GM19455 (cell line): ENCODE data around the gene RBMX.
"Not testable (repeated sequence)": the region's sequence is repeated elsewhere in the genome, so short reads cannot be mapped to it uniquely, and the experiment has no call there.

Experiments used
- ATAC-seq: cut with Tn5 transposase; IDR thresholded peaks from one replicate; pipeline ENCODE4 v1.9.1; 2021; ENCODE audit not compliant: unreplicated experiment

Gene RBMX

DNA sequence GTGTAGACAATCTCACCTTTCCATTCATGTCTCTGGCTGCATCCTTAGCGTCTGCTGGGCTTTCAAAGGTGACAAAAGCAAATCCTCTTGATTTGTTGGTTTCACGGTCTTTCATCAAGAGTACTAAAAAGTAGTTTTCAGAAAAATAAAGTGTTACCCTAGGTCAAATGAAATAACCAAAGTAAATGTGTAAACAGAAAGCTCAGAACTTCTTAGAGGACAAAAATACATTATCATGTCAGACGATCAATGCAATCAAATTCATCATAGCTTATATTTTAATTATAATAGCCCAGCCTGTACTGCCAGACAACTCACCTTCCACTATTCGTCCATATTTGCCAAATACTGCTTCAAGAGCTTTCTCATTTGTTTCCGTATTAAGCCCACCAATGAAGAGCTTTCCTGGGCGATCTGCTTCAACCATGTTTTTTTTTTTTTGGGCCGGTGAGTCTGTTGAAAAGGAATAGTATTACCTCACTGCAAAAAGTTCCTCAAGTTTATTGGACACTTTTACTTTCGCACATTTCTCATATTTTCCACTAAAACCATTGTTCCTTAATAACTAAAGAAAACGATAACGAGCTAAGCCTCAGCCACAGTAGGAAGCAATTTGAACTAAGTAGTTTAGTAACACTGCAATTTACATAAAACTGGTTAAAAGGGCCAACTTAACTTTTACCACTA lies 1.4 kb downstream of the RBMX start:
- no peak for ATAC-seq

DNA sequence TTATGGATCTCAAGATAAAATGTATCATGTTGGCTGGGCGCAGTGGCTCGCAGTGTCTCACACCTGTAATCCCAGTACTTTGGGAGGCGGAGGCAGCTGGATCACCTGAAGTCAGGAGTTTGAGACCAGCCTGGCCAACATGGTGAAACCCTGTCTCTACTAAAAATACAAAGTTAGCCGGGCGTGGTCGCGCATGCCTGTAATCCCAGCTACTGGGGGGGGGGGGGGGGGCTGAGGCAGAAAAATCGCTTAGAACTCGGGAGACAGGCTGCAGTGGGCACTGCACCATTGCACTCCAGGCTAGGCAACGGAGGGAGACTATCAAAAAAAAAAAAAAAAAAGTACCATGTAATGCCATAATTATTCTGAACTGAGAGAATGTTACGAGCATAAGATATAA lies 2.1 kb downstream of the RBMX start:
- no peak for ATAC-seq

DNA sequence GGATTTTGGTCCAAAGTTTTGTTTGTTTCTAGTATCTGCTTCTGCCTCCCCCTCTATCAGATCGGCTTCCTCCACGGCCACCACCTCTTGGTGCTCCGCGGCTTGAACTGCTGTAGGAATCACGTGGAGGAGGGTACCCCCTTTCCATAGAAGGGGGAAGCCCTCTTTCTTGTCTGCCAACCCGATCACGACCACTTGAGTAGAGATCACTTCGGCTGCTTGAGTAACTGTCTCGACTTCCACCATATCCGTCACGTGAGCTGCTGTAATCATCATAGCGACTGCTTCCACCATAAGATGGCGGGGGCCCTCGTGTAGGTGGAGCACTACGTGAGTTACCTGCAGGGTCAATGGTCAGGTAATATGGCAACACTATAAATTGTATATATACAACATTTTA lies 6.4 kb downstream of the RBMX start:
- not testable (repeated sequence) for ATAC-seq

DNA sequence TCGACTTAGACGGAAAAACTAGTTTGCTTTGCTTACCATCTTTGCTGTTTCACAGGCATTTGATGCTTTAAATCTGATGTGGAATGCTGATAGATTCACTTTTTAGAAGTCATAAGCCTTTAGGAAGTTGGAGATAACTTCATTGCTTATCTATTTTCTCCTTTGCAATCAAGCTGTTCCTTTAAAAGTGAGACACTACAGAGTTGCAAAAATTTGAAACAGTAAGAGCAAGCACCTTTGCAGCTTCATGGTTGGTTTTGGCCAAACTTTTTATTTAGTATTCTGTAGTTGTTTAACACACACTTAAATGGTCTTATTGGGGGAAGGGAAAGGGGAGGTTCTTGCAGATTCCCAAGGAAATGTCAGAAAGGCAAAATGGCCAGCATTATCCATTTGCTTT lies 7.3 kb downstream of the RBMX start:
- not testable (repeated sequence) for ATAC-seq

DNA sequence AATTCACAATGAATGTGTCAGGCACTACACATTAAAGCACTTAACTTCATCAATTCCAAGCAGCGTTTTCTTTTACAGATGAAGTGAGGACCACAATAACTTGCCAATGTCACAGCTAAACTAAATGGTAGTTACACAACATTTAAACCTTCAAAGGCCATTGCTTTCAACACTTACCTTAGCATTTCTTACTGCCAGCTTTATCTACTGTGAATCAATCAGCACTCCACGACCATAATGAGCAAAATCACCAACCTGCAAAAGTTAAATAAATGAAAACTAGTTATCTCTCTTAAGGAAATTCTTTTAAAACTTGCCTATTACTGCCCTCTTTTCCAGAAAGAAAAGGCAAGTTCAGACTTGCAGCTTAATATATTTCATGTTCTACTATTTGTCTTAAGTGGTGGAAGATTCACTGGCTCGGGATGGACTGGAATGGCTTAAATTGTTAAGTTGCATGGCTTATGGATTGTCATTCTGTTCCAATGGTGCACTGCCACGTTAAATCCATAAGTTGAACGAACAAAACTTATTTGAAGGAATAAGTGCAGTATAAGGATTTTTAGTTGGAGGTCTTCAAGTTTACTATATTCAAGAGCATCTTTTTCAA lies 8.3 kb downstream of the RBMX start:
- no peak for ATAC-seq

DNA sequence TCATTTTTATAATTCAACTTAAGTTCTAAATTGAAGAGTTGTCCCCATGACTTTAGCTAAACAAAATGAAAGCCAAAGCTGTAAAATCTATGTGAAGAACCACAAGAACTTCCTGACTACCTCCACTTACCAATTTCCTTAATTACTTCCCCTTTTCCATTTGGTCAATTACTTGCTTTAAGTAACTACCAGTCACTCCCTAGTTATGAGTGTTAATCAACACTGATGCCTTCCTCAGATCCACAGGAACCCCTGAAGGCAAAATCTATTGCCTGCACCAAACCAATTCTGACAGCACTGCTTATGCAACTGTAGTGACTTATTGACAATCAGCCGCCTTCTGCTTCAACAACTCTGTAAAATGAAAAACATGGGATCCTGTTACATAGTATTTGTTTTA lies 10.5 kb downstream of the RBMX start:
- no peak for ATAC-seq

DNA sequence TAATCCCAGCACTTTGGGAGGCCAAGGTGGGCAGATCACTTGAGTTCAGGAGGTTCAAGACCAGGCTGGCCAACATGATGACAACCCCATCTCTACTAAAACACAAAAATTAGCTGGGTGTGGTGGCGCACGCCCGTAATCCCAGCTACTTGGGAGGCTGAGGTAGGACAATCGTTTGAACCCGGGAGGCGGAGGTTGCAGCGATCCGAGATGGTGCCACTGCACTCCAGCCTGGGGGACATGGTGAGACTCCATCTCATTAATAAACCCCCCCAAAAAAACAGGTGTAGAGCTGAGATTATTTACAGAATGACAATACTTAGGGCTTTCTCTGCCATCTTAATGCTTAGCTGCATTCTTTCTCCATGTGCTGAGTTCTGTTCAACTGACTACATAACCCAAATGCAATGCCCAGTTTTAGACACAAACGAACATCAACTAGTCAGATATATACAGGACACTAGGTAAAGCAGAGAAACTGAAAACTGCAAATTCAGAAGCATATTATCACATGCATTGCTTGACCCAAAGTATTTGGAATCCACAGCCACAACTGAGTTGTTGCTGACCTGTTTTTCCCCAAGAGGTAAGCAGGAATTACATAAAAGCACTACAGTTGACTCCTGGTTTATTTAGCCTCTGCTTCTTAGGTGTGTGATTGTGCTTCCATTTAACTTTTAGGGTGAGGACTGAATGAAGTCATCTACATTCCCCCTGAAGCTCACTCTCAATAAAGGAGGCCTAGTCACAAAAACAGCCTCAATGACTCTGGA lies 12.1 kb downstream of the RBMX start:
- no peak for ATAC-seq

DNA sequence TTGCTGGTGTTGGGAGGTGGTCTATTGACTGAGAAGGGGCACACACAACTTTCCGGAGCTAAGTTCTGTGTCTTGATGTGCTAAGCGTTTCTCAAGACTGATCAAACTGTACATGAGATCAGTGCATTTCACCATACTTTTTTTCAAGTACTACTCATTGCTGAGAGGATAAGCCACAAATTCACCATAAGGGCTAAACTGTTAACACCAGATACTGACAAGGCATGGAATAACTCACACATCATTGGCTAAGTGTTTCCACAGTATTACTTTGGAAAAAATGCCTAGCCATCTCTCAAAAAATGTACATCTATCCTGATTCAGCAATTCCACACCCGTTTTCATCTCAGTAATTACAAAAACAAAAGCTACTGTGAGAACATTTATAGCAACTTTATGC lies 13.0 kb downstream of the RBMX start:
- no peak for ATAC-seq

DNA sequence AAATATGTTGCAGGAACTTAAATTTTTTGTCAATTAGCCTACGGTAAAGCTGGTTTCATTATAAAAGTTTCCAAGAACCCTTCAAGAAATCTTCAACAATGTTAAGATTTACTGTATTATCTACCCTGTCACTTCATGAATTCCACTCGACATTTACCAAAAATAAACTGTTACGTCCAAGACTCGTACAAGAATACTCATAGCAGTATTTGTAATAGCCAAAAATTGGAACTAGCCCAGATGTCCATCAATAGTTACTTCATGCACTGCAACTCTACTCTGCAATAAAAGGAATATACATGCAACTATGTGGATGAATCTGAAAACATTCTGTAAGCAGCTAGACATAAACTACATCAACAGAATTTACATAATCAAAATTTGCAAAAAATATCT lies 13.4 kb downstream of the RBMX start:
- ATAC-seq = no peak

DNA sequence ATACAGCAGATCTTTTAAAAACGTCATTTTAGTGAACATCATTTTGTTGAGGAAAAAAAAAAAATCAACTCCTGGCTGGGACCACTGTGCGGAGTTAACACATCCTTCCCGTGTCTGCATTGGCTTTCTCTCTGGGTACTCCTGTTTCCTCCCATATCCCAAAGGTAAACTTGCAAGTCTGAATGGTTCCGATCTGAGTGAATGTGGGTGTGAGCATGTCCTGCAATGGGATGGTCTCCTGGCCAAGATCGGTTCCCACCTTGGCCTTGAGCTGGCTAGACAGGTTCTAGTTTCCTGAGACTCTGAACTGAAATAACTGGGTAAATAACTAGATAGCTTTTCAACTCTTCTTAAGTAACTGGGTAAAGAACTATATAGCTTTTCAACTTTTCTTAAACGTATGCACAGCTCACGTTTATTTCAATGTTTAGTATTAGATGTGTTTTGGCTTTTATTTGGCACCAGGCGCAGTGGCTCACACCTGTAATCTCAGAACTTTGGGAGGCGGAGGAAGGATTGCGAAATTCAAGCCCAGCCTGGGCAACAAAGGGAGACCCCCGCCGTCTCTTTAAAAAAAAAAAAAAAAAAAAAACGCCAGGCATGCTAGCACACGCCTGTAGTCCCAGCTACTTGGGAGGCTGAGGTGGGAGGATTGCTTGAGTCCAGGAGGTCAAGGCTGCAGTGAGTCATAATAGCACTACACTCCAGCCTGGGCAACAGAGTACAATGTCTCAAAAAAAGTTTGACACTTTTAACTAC lies 14.0 kb downstream of the RBMX start:
- ATAC-seq = no peak

DNA sequence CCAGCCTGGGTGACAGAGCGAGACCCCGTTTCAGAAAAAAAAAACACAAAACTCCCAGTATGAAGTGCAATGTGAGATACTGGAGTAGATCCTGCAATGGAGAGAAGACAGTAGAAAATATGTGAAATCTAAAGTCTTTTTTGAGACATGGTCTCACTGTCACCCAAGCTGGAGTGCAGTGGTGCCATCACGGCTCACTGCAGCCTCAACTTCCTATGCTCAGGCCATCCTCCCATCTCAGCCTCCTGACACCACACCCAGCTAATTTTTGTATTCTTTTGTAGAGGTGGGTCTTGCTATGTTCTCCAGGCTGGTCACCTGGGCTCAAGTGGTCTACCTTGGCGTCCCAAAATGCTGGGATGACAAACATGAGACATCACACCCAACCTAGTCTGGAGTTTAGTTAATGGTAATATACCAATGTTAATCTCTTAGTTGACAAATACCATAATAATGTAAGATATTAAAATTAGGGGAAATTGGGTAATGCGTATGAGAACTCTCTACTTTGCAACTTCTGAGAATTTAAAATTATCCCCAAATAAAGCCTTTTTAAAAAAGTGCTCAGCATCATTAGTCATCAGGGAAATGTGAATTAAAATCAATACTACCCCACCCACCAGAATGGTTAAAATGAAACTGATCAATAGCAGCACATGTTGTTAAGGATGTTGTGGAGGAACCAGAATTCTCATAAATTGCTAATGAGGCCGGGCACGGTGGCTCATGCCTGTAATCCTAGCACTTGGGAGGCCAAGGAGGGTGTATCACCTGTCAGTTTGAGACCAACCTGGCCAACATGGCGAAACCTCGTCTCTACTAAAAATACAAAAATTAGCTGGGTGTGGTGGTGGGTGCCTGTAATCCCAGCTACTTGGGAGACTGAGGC lies 15.0 kb downstream of the RBMX start:
- ATAC-seq = no peak

DNA sequence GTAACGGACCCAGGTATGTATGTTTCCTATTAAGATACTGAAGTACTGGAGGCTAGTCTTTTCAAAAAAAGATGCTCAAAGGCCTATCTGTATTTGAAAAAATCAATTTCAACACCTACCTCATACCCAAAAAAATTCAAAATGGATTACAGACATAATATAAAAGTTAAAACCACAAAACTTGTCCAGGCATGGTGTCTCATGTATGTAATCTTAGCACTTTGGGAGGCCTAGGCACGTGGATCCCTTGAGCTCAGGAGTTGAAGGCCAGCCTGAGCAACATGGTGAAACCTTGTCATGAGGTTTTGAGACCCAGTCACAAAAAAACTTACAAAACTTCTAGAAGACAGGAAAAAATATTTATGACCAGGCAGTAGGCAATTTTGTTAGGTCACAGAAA lies 16.7 kb downstream of the RBMX start:
- ATAC-seq = no peak

DNA sequence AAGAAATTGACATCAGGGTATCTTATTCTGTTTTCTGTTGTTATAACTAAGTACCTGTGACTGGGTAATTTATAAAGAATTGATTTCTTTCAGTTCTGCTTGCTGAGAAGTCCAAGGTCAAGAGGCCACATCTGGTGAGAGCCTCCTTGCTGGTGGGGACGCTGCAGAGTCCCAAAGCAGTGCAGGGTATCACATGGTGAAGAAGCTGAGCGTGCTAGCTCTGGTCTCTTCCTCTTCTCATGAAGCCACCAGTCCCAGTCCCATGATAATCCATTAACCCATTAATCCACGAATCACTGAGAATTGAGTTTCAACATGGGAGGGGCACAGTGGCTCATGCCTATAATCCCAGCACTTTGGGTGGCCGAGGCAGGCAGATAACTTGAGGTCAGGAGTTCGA lies 18.0 kb downstream of the RBMX start:
- ATAC-seq = no peak

DNA sequence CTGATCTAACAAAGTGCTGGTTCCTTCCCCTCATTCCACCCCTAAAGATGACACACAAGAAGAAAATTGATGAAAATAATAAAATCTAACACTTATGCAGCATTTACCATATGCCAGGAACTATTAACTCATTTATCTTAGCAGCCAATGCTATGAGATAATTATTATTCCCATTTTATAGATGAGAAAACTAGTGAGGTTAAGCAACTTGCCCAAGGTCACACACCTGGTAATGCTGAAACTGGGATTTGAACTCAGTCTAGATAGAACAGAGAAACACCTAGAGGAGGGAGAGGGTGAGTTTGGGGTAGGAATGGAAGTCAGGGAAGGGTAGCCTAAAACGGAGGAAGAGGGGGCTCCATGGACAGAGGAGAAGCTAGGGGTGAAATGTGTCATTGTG lies 18.6 kb downstream of the RBMX start:
- no peak for ATAC-seq

DNA sequence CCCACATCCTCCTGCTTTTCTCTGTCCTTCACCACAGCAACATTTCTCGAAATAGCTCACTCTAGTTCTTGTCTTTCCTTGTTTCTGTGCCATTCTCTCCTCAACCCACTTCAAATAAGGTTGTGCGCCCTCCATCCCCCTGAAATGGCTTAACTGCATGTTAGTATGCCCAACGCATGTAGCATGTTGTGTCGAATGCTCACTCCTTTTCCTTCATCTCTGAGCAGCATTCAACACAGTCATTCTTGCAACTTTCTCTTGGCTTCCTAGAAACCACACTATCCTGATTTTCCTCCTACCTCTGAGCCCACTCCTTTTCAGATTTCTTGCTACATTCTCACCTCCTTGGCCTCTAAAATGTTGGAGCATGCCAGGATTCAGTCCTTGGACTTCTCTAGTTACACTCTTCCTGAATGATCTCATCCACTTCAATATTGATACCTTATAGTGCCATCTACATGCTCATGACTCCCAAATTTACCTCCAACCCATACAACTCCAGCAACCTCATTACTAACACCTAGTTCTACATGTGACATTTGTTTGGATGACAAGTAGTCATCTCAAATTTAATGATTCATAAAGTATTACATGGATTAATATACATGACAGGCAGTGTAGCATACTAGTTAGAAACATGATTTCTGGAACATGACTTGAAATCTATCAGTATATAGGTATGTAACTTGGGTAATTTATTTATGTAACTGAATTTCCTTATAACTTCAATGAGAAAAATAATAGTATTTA lies 22.3 kb downstream of the RBMX start:
- no peak for ATAC-seq

DNA sequence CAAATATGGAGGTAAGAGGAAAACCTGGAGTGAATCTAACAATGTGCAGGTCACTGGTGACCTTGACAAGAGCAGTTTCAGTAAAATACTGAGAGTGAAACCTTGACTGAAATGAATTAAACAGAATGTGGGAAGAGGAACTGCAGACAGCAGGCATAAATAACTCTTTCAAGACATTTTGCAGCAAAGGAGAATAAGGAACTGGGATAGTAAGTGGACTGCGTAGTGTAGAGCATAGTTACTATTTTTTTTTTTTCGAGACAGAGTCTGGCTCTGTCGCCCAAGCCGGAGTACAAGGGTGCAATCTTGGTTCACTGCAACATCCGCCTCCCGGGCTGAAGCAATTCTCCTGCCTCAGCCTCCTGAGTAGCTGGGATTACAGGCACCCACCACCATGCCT lies 24.0 kb downstream of the RBMX start:
- ATAC-seq = no peak

DNA sequence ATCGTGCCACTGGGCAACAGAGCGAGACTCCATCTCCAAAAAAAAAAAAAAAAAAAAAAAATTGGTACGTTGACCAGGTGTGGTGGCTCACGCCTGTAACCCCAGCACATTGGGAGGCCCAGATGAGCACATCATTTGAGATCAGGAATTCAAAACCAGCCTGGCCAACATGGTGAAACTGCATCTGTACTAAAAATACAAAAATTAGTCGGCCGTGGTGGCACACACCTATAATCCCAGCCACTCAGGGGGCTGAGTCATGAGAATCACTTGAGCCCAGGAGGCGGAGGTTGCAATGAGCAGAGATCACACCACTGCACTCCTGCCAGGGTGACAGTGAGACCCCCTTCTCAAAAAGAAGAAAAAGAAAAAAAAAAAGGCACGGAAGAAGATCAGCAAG lies 24.5 kb downstream of the RBMX start:
- ATAC-seq = no peak

DNA sequence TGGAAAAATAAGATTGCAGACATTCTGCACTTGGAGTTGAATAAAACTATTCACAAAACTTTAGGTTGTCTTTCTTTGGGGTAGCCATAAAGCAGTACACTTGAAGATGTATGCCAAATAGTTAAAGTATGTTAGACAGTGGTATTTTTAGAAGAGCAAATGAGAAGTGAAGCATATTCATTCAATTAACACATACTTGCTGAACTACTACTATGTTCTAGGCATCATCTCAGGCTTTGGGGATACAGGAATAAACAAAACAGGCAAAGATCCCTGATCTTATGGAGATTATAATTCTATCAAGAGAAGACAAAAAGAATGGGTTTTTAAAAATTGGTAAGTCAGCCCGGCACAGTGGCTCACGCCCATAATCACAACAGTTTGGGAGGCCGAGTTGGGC lies 29.0 kb downstream of the RBMX start:
- no peak for ATAC-seq

DNA sequence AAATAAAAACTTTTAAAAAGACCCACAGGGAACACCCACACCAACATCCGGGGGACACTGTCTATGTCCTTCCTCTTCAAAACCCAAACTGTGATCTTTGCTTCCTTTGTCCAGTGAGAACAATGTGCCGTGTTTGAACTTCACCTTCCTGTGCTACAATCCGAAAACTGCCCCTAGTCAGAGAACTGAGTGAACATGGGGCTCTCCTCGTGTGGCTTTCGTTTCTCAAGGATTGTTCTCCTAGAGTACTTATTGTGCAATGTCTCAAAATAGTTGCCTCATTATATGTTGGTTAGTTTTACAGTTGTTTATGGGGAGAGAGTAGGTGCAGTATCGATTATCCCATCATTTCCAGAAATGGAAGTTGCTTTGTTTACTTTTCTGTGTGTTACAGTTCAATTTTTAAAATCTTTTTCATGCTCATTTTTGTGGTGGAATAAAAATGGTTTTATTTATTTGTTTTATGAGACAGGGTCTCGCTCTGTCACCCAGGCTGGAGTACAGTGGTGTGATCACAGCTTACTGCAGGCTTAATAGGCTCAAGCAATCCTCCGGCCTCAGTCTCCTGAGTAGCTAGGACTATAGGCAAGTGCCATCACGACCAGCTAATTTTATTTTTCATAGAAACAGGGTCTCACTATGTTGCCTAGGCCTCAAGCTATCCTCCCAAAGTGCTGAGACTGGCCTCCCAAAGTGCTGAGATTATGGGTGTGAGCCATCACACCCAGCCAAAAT lies 29.9 kb downstream of the RBMX start:
- no peak for ATAC-seq
